Ascending aorta (tissue), 2 donors: ENCODE data around the gene RUBCNL. TPM values are rescaled to one million over a fixed set of nuclear protein-coding genes. Genes with fewer than 3 reads are reported as not detected.

Source experiments
- DNase-seq, 2 donors: peaks; one replicate each; pipeline ENCODE4 v3.0.0-alpha.2; 2019; ENCODE audit warnings: low spot score in 2 of 2
- H3K27ac ChIP-seq, 2 donors: fragments of 200-600 bp; sonication (generic); one replicate each; pipeline ENCODE4 v1.5.1; 2016 to 2017; ENCODE audit warnings: mild to moderate bottlenecking in 1 of 2
- H3K27me3 ChIP-seq: fragments of 200-600 bp; sonication (generic); one replicate; pipeline ENCODE4 v1.5.1; 2017
- H3K36me3 ChIP-seq, 2 donors: fragments of 200-600 bp; sonication (generic); one replicate each; pipeline ENCODE4 v1.5.1; 2016
- H3K4me1 ChIP-seq, 2 donors: fragments of 200-600 bp; sonication (generic); one replicate each; pipeline ENCODE4 v1.5.1; 2016 to 2017; ENCODE audit warnings: mild to moderate bottlenecking in 1 of 2
- H3K4me3 ChIP-seq, 2 donors: fragments of 200-600 bp; sonication (generic); one replicate each; pipeline ENCODE4 v1.5.1; 2016 to 2017; ENCODE audit warnings: mild to moderate bottlenecking in 1 of 2
- H3K9me3 ChIP-seq, 2 donors: fragments of 200-600 bp; sonication (generic); one replicate each; pipeline ENCODE4 v1.5.1; 2016
- intact Hi-C: fragments of 100-400 bp; cut with DNase I; formaldehyde crosslinking; loops from one replicate; pipeline ENCODE4 v1.15.1; 2023
- total RNA-seq: library from RNA; depleted of rRNA; stranded (reverse); fragments of >200 nt; gene quantifications from one replicate; pipeline ENCODE4 v1.1.0, GENCODE V29; 2016
- TF ChIP-seq, protein P1 (sequence below), 3 experiments: fragments of 200-600 bp in 2 of 3; fragments of 450-650 bp in 1 of 3; sonication (generic) in 2 of 3; IDR thresholded peaks; one replicate each; pipeline ENCODE4 v1.5.1; 2016 to 2019; ENCODE audit warnings: antibody characterized with exemption in 3 of 3, mild to moderate bottlenecking in 1 of 3, moderate library complexity in 1 of 3

Gene RUBCNL
- total RNA-seq, 1 donor from 2014 or later, result 2.4 TPM

DNA sequence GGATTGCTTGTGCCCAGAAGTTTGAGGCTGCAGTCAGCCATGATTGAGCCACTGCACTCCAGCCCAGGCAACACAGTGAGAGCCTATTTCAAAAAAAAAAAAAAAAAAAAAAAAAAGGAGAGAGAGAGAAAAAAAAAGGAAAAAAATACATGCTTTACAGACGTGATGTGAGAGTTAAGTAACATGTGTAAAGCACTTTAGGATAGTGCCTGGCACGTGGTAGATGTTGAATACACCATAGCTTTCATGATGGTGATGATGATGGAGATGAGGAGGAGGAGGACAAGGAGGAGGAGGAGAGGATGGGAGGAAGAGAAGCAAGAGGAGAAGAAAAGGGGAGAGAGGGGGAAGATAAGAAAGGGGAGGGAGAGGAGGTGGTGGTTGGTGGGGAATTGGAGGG lies 15.1 kb upstream of the RUBCNL start:
- Histone ChIP-seq H3K27me3 (no peaks in the 10 kb centered on the region), H3K9me3 (no peaks in the 10 kb centered on the region), H3K4me1 (peaks cover 6 to 12% of the 10 kb centered on the region in 2 donors), H3K27ac (no peak overlapping the region), H3K36me3 (no peaks in the 10 kb centered on the region), H3K4me3 (no peak overlapping the region)
- TF ChIP-seq, protein P1, sequence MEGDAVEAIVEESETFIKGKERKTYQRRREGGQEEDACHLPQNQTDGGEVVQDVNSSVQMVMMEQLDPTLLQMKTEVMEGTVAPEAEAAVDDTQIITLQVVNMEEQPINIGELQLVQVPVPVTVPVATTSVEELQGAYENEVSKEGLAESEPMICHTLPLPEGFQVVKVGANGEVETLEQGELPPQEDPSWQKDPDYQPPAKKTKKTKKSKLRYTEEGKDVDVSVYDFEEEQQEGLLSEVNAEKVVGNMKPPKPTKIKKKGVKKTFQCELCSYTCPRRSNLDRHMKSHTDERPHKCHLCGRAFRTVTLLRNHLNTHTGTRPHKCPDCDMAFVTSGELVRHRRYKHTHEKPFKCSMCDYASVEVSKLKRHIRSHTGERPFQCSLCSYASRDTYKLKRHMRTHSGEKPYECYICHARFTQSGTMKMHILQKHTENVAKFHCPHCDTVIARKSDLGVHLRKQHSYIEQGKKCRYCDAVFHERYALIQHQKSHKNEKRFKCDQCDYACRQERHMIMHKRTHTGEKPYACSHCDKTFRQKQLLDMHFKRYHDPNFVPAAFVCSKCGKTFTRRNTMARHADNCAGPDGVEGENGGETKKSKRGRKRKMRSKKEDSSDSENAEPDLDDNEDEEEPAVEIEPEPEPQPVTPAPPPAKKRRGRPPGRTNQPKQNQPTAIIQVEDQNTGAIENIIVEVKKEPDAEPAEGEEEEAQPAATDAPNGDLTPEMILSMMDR (IDR thresholded peaks at IDR 0.05), result no peak
- DNase-seq, result no peak
- intact Hi-C loops, result no loop called here

- TF ChIP-seq, protein P1 (IDR thresholded peaks at IDR 0.05), result no peak
- peaks cover 6 to 12% of the 10 kb centered on the region in 2 donors for H3K4me1 ChIP-seq
- H3K9me3 ChIP-seq, result no peaks in the 10 kb centered on the region
- no peak for DNase-seq
- intact Hi-C loops, result no loop called here
- H3K36me3 ChIP-seq, result no peaks in the 10 kb centered on the region
- no peak overlapping the region for H3K27ac ChIP-seq
- no peak overlapping the region for H3K4me3 ChIP-seq
- H3K27me3 ChIP-seq, result no peaks in the 10 kb centered on the region
Measured at GRCh38 chr13:46401432-46401831, 14.4 kb upstream of the RUBCNL start.

DNA sequence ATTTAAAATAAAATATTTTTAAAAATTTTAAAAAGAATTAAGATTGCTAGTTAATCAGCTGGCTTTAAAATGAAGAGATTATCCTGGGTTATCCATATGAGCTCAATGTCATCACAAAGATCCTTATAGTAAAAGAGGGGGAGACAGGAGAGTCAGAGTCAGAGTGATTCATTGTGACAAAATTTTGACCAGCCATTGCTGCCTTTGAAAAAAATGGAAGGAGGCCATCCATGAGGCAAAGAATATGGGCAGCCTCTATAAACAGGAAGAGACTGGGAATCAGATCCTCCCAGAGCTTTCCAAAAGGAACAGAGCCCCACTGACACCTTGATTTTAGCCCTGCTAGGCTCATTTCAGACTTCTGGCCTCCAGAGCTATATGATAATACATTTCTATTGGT lies 9.3 kb upstream of the RUBCNL start:
- no peak for DNase-seq
- Histone ChIP-seq H3K4me1 (peaks cover 6 to 12% of the 10 kb centered on the region in 2 donors), H3K27me3 (no peaks in the 10 kb centered on the region), H3K4me3 (no peak overlapping the region), H3K27ac (no peak overlapping the region), H3K36me3 (no peaks in the 10 kb centered on the region), H3K9me3 (no peaks in the 10 kb centered on the region)
- TF ChIP-seq, protein P1 (IDR thresholded peaks at IDR 0.05), result no peak
- intact Hi-C loops, result no loop called here

- H3K27me3 ChIP-seq, result no peaks in the 10 kb centered on the region
Measured at GRCh38 chr13:46392967-46393366, 5.9 kb upstream of the RUBCNL start.

DNA sequence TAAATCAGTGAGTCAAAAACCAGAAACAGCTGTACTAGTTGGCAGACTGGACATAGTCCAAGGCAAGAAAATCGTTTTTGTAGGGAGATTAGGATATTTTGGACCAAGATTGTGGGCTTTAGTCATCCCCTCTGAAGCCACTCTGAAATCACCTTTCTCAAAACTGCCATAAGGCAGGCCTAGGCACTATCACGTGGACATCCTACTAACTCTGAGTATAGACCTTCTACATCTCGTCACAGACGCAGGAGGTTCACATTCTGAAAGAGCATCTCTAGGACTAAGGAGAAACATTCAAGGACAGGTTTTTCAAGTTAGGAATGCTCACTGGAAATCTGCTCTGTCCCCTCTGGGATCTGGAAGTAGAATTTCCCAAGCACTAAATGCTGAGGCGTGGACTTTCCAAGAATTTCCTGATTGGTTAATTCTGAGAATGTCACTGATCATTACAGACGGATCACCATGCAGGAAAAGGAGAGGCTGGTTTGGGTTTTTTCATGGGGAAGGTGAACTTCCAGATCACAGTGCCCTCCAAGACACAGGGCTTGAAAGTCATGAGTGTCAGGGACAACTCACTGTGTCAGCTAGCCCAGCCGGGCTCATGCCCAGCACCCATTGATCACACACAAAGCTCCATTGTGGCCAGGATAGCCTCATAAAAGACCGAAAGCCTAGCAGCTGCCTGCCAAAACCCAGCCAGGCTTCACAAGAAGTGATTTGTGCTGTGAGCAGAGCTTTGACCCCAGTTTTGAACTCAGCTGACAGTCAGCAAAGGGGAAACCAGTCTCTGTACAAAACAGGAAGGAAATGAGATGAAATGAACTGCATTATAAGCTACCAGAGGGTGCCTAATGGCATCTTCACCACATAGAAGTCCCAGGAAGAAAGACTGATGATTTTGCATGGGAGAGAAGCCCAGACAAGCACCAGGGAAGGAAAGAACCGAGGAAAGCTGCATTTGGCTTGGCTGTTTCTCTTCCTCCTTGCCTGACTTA lies 2.7 kb upstream of the RUBCNL start:
- H3K27me3 ChIP-seq, result no peaks in the 10 kb centered on the region
- H3K36me3 ChIP-seq, result no peaks in the 10 kb centered on the region
- peaks cover 2 to 3% of the 10 kb centered on the region in 2 donors for H3K4me1 ChIP-seq
- no peak overlapping the region for H3K27ac ChIP-seq
- H3K4me3 ChIP-seq, result no peak overlapping the region
- TF ChIP-seq, protein P1 (IDR thresholded peaks at IDR 0.05), result no peak
- intact Hi-C loops, result no loop called here
- no peak for DNase-seq
- no peaks in the 10 kb centered on the region for H3K9me3 ChIP-seq

More at GRCh38 chr13:46392967-46393366, 5.9 kb upstream of the RUBCNL start:
- TF ChIP-seq, protein P1 (IDR thresholded peaks at IDR 0.05), result no peak
- Histone ChIP-seq H3K36me3 (no peaks in the 10 kb centered on the region), H3K27ac (no peak overlapping the region), H3K4me3 (no peak overlapping the region), H3K4me1 (no peaks in the 10 kb centered on the region), H3K9me3 (no peaks in the 10 kb centered on the region)
- intact Hi-C loops, result no loop called here
- DNase-seq, result no peak
